A549 (cell line): ENCODE results near the gene ADAM10. TPM values are rescaled to one million over a fixed set of nuclear protein-coding genes. Genes with fewer than 3 reads are reported as not detected.

Experiments
- ATAC-seq, 2 experiments: fragments of 200-7000 bp in 1 of 2; fragments of >200 bp in 1 of 2; cut with Nextera tagmentation in 1 of 2; cut with Tn5 transposase in 1 of 2; 3 replicates each; pipeline versions ENCODE4 v1.8.0 to v1.9.1; 2018 to 2020; ENCODE audit warnings: mild to moderate bottlenecking in 1 of 2, moderate library complexity in 1 of 2
- CTCF ChIA-PET: fragments of 300-600 bp; sonication (Branson Sonifier 250); formaldehyde crosslinking; extraction: SDS; loops from one replicate; lab custom pipeline; 2021; ENCODE audit warnings: antibody characterized with exemption, inconsistent platforms; lab: Yijun Ruan, JAX
- POLR2A ChIA-PET: fragments of 350-600 bp; formaldehyde crosslinking; extraction: SDS; loops from one replicate; lab custom pipeline; 2021; ENCODE audit warnings: antibody characterized with exemption, inconsistent platforms; lab: Yijun Ruan, JAX
- DNase-seq, 2 experiments: peaks; one replicate each; pipeline versions ENCODE4 v3.0.0 to v3.0.0-alpha.2; 2011 to 2016; ENCODE audit warnings: low read depth in 1 of 2, low spot score in 1 of 2
- FAIRE-seq: peaks from 2 replicates; lab custom pipeline; 2011; peaks lifted over from hg19 to GRCh38; lab: Jason Lieb, UNC
- H3K27ac ChIP-seq, 2 experiments: fragments of >200 bp; sonication (Bioruptor Twin); formaldehyde crosslinking; 3 replicates each; pipeline ENCODE4 v1.5.1; 2016 to 2017
- H3K4me1 ChIP-seq: fragments of >200 bp; sonication (Bioruptor Twin); formaldehyde crosslinking; 3 replicates; pipeline ENCODE4 v1.6.1; 2016
- H3K4me2 ChIP-seq: fragments of >200 bp; sonication (Bioruptor Twin); formaldehyde crosslinking; 3 replicates; pipeline ENCODE4 v1.6.1; 2016
- H3K4me3 ChIP-seq: fragments of >200 bp; sonication (Bioruptor Twin); formaldehyde crosslinking; 3 replicates; pipeline ENCODE4 v1.5.1; 2016
- H3K9me3 ChIP-seq: fragments of >200 bp; sonication (Bioruptor Twin); formaldehyde crosslinking; 3 replicates; pipeline ENCODE4 v1.6.1; 2016
- ATOH8 ChIP-seq: fragments of 250-450 bp; sonication (Bioruptor Pico); IDR thresholded peaks from 2 replicates; pipeline ENCODE4 v1.5.0; 2020; ENCODE audit warnings: low read depth, mild to moderate bottlenecking, moderate library complexity
- BCL3 ChIP-seq: fragments of >200 bp; sonication (Bioruptor Twin); formaldehyde crosslinking; IDR thresholded peaks from 3 replicates; pipeline ENCODE4 v1.6.1; 2016
- CBX2 ChIP-seq: fragments of 200-600 bp; sonication (generic); IDR thresholded peaks from 2 replicates; pipeline ENCODE4 v1.6.1; 2016; ENCODE audit warnings: low read depth, mild to moderate bottlenecking, borderline replicate concordance
- CEBPB ChIP-seq, 2 experiments: fragments of >200 bp in 1 of 2; sonication (Bioruptor Twin) in 1 of 2; formaldehyde crosslinking in 1 of 2; IDR thresholded peaks; 2 replicates each; pipeline ENCODE4 v1.6.1; 2012 to 2016
- CHD2 ChIP-seq: fragments of 150-350 bp; IDR thresholded peaks from 2 replicates; pipeline ENCODE4 v1.6.1; 2014; ENCODE audit warnings: low read length; ENCODE audit not compliant: partially characterized antibody
- CHD4 ChIP-seq: fragments of 200-600 bp; sonication (generic); IDR thresholded peaks from 2 replicates; pipeline ENCODE4 v1.6.1; 2016; ENCODE audit warnings: antibody characterized with exemption, mild to moderate bottlenecking, borderline replicate concordance
- EP300 ChIP-seq, 2 experiments: fragments of >200 bp; sonication (Bioruptor Twin); formaldehyde crosslinking; IDR thresholded peaks; 2 replicates in 1 of 2; 3 replicates in 1 of 2; pipeline ENCODE4 v1.6.1; 2016 to 2017
- FOSB ChIP-seq: fragments of 250-450 bp; sonication (Bioruptor Pico); IDR thresholded peaks from 2 replicates; pipeline ENCODE4 v1.5.0; 2020; ENCODE audit warnings: mild to moderate bottlenecking, moderate library complexity
- FOXS1 ChIP-seq: fragments of 250-450 bp; sonication (Bioruptor Pico); IDR thresholded peaks from 2 replicates; pipeline ENCODE4 v1.5.0; 2020; ENCODE audit warnings: mild to moderate bottlenecking, moderate library complexity
- GATA3 ChIP-seq: IDR thresholded peaks from 2 replicates; pipeline ENCODE4 v1.6.1; 2012; ENCODE audit warnings: borderline replicate concordance
- HES2 ChIP-seq: fragments of >200 bp; sonication (Bioruptor Twin); formaldehyde crosslinking; IDR thresholded peaks from 2 replicates; pipeline ENCODE4 v1.6.1; 2016
- HOXB13 ChIP-seq: fragments of 250-450 bp; sonication (Bioruptor Pico); IDR thresholded peaks from 2 replicates; pipeline ENCODE4 v1.5.0; 2020; ENCODE audit warnings: low read depth, mild to moderate bottlenecking, moderate library complexity
- JUN ChIP-seq, 2 experiments: fragments of >200 bp; sonication (Bioruptor Twin); formaldehyde crosslinking; IDR thresholded peaks; 2 replicates in 1 of 2; 3 replicates in 1 of 2; pipeline ENCODE4 v1.6.1; 2016 to 2017
- JUNB ChIP-seq: fragments of >200 bp; sonication (Bioruptor Twin); formaldehyde crosslinking; IDR thresholded peaks from 2 replicates; pipeline ENCODE4 v1.6.1; 2016
- KDM1A ChIP-seq: fragments of 200-600 bp; sonication (generic); IDR thresholded peaks from 2 replicates; pipeline ENCODE4 v1.6.1; 2016; ENCODE audit warnings: low read depth, mild to moderate bottlenecking
- MAFK ChIP-seq: fragments of 450-650 bp; IDR thresholded peaks from 2 replicates; pipeline ENCODE4 v1.6.1; 2014; ENCODE audit not compliant: partially characterized antibody
- PBX3 ChIP-seq: IDR thresholded peaks from 2 replicates; pipeline ENCODE4 v1.6.1; 2012
- POLR2A ChIP-seq: IDR thresholded peaks from 2 replicates; pipeline ENCODE4 v1.6.1; 2012; ENCODE audit warnings: mild to moderate bottlenecking, low read length
- RAD21 ChIP-seq, 2 experiments: fragments of >200 bp in 1 of 2; sonication (Bioruptor Twin) in 1 of 2; formaldehyde crosslinking in 1 of 2; IDR thresholded peaks in 1 of 2; conservative IDR thresholded peaks in 1 of 2; 2 replicates in 1 of 2; 3 replicates in 1 of 2; pipeline ENCODE4 v1.6.1; 2012 to 2018; ENCODE audit warnings: inconsistent platforms in 1 of 2
- RFX5 ChIP-seq: fragments of 450-650 bp; IDR thresholded peaks from 2 replicates; pipeline ENCODE4 v1.7.1; 2014; ENCODE audit warnings: antibody characterized with exemption, mild to moderate bottlenecking, moderate library complexity
- TP53 ChIP-seq: fragments of 250-450 bp; sonication (Bioruptor Pico); IDR thresholded peaks from 2 replicates; pipeline ENCODE4 v1.5.0; 2021; ENCODE audit warnings: mild to moderate bottlenecking, moderate library complexity
- ZC3H11A ChIP-seq: fragments of 450-650 bp; IDR thresholded peaks from 2 replicates; pipeline ENCODE4 v1.6.1; 2014; ENCODE audit warnings: antibody characterized with exemption, mild to moderate bottlenecking
- ZNF302 ChIP-seq: fragments of 250-450 bp; sonication (Bioruptor Pico); IDR thresholded peaks from 2 replicates; pipeline ENCODE4 v1.9.0; 2021; ENCODE audit warnings: inconsistent platforms, mild to moderate bottlenecking, moderate library complexity
- WGBS: methylation state at CpG from one replicate; pipeline ENCODE4 v1.1.6; 2017; ENCODE audit errors: missing lambda C conversion rate; 5-methylcytosine and 5-hydroxymethylcytosine counted together
- polyA plus RNA-seq, 4 experiments: library from polyadenylated mRNA; depleted of rRNA in 3 of 4; stranded (reverse); fragments of >200 nt; fragmentation: RNase III in 1 of 4; extraction: RNeasy Plus Mini Kit Qiagen cat#74134 plus additional on column Dnase treatment in 1 of 4; gene quantifications; 2 replicates in 3 of 4; 3 replicates in 1 of 4; pipeline ENCODE4 v1.2.3, GENCODE V29; 2011 to 2017

The ADAM10 gene
- polyA plus RNA-seq, 2 of the 4 experiments (the other 2 are of a cell fraction): 200 to 210 TPM

- CTCF ChIA-PET: interaction anchor here (0.7 to 1.3 kb wide), 3 partner anchors 18 to 809 kb away, joined by 3 to 5 read pairs (median 3); no protein-coding TSS in a partner anchor
- POLR2A ChIA-PET: no interaction called here
- H3K9me3 ChIP-seq: no peaks in the 10 kb centered on the region
- DNase-seq (no peak), FAIRE-seq (no peak), ATAC-seq (no peak; a peak in 1 of 6 replicates)
- no peak overlapping the region for H3K4me3 ChIP-seq
- H3K27ac ChIP-seq: no peak overlapping the region
- 94% methylated on average over 1 of the region's 1 CpG for WGBS
- peaks cover 8% of the 10 kb centered on the region; the same call in 1 of the 3 replicates for H3K4me1 ChIP-seq
- no peak overlapping the region for H3K4me2 ChIP-seq
- TF ChIP-seq RFX5 (no peak), ZC3H11A (no peak), FOSB (CRISPR knock-in tag) (no peak), CHD2 (no peak), GATA3 (no peak), HES2 (no peak), HOXB13 (no peak)
These were observed 25.0 kb downstream of the ADAM10 start for GRCh38 chr15:58724466-58724865.

GRCh38 chr15:58717357-58717756, 32.1 kb downstream of the ADAM10 start:
- H3K9me3 ChIP-seq: no peaks in the 10 kb centered on the region
- no peak for DNase-seq
- H3K4me1 ChIP-seq: no peaks in the 10 kb centered on the region
- H3K27ac ChIP-seq: no peak overlapping the region
- no peak overlapping the region for H3K4me2 ChIP-seq
- ChIA-PET POLR2A (no interaction called here), CTCF (interaction anchor here (0.5 kb wide), 1 partner anchor 248 kb away, joined by 3 read pairs; no protein-coding TSS in a partner anchor)
- 92% methylated on average over 2 of the region's 2 CpGs for WGBS
- FAIRE-seq: peak; percentile 39
- TF ChIP-seq JUNB (no peak), MAFK (peak; percentile 52), POLR2A (no peak)
- no peak for ATAC-seq
- H3K4me3 ChIP-seq: no peak overlapping the region

- DNase-seq (no peak), FAIRE-seq (no peak)
- POLR2A ChIA-PET: no interaction called here
- H3K9me3 ChIP-seq: no peaks in the 10 kb centered on the region
- TF ChIP-seq PBX3 (no peak), ATOH8 (CRISPR knock-in tag) (no peak)
- TF ChIP-seq, all 56 proteins: peak for 0
- Histone ChIP-seq H3K4me2 (no peak overlapping the region), H3K4me1 (no peaks in the 10 kb centered on the region), H3K4me3 (no peak overlapping the region), H3K27ac (no peak overlapping the region)
- WGBS: 92% methylated on average over 4 of the region's 4 CpGs
- CTCF ChIA-PET: interaction anchor here (0.9 kb wide), 1 partner anchor 55 kb away, joined by 3 read pairs; the partner anchor contains the start of gene MINDY2
- no peak for ATAC-seq
These were observed 33.5 kb downstream of the ADAM10 start for GRCh38 chr15:58716027-58716426.

GRCh38 chr15:58715266-58715917, 34.1 kb downstream of the ADAM10 start:
- DNase-seq (no peak), FAIRE-seq (no peak), ATAC-seq (no peak)
- Histone ChIP-seq H3K4me3 (no peak overlapping the region), H3K4me1 (peaks cover 3% of the 10 kb centered on the region; the same call in 1 of the 3 replicates), H3K4me2 (no peak overlapping the region), H3K27ac (no peak overlapping the region), H3K9me3 (no peaks in the 10 kb centered on the region)
- ChIA-PET POLR2A (no interaction called here), CTCF (interaction anchor here (0.9 kb wide), 1 partner anchor 56 kb away, joined by 3 read pairs; the partner anchor contains the start of gene MINDY2)
- 90% methylated on average over 3 of the region's 3 CpGs for WGBS
- TF ChIP-seq RAD21 (conservative IDR thresholded peaks at IDR 0.05 in 1 of 2, IDR thresholded peaks at IDR 0.05 in 1 of 2) (no peak), EP300 (IDR thresholded peaks at IDR 0.05) (no peak), TP53 (CRISPR knock-in tag) (no peak), MAFK (no peak), JUN (IDR thresholded peaks at IDR 0.05) (no peak), FOXS1 (CRISPR knock-in tag) (no peak), CEBPB (IDR thresholded peaks at IDR 0.05) (no peak), CHD4 (no peak), CBX2 (no peak), ZNF302 (CRISPR knock-in tag) (no peak), BCL3 (no peak), ATOH8 (CRISPR knock-in tag) (no peak), KDM1A (no peak)
